Skin epidermis (tissue), 12 donors: ENCODE measurements around the gene GPATCH1.
"Not testable (repeated sequence)": the region's sequence is repeated elsewhere in the genome, so short reads cannot be mapped to it uniquely, and the experiment has no call there.

Experiments
- H3K27ac ChIP-seq, 21 experiments: fragments of 200-600 bp; sonication (generic) in 11 of 21; one replicate each; pipeline ENCODE4 v1.5.0; 2020; ENCODE audit warnings: mild to moderate bottlenecking in 3 of 21, inconsistent platforms in 2 of 21, moderate library complexity in 2 of 21
- H3K4me3 ChIP-seq, 7 experiments: fragments of 200-600 bp; sonication (generic) in 2 of 7; one replicate each; pipeline ENCODE4 v1.5.0; 2020; ENCODE audit warnings: inconsistent platforms in 2 of 7, mild to moderate bottlenecking in 2 of 7, moderate library complexity in 1 of 7

Gene GPATCH1

DNA sequence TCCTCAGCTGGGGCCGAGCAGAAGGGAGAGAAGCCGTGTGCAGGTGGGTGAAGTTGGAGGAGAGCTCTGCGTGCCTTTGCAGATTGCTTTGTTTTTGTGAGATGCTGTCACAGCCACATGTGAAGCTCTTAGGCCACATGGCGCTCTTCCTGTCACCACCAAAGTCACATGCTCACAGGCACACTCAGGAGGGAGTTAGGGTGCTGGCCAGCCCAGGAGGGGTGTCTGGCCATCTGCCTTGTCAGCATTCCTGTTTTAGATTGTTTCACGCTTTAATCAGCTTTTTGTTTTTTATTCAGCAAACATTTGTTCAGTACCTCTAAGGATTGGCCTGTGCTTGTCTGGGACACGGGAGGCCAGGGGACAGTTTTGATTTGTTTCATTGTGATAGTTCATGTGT is 21.9 kb downstream of the GPATCH1 start:
- no peak overlapping the region for H3K27ac ChIP-seq
- no peak overlapping the region for H3K4me3 ChIP-seq

DNA sequence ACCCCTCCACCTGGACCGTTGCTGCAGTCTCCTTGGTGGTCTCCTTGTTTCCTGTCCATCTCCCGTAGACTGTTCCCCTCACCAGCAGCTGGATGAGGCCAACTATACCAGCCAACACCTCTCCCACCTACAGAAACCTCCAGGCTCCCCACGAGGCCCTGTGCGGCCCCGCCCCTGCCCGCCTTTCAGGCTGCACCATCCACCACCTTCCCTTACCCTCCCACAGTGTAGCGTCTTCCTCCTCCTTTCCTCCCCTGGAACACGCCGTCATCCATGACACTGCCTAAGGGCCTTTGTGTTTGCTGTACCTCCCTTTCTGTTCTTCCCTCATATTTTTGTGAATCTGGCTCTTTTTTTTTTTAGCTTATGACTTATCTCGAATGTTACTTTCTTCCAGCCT is 27.2 kb downstream of the GPATCH1 start:
- Histone ChIP-seq H3K4me3 (no peak overlapping the region), H3K27ac (no peak overlapping the region)

DNA sequence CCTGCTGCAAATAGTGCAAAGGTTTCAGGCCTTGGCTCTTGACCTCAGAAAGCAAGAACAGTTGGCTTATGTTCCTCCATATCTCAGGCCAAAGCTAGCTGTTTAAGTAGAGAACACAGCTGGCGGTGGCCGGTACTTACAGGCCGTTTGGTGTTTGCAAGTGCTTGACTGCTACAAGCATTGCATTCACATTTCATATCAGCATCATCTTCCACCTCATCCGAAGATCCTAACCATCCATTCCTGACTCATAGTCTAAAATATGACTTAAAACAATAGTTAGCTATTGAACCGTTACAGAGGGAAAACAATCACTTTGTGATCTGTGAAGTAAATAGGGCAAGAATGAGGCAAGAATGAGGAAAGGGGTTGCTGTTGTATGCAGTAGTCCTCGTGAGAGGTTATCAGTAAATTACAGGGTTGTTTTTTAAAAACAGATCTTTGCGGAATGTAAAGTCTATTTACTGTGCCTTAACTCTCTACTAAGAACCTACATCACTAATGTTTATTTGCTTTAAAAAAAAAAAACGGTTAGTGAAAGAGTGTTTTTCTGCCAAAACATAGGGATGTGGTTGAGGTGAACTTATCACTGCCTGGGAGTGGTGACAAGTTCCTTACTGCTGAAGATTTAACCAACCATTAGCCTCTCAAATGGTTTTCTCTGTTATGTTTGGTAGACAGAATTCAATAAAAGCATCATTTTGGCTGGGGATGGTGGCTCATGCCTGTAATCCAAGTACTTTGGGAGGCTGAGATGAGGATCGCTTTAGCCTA is 29.3 kb downstream of the GPATCH1 start:
- no peak overlapping the region for H3K27ac ChIP-seq
- H3K4me3 ChIP-seq = no peak overlapping the region

DNA sequence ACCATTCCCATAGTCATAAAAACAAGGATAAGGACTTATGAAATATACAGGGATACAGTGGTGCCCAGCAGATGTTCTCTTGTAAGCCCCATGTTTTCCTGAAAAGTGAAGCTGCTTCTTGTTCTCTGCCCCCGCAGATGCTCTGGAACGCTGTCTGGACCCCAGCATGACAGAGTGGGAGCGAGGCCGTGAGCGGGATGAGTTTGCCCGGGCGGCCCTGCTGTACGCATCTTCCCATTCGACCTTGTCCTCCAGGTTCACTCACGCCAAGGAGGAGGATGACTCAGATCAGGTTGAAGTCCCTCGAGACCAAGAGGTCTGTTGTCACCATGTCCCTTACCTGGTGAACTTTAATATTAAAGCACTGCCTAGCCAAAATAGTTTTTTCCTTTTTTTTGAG is 30.6 kb downstream of the GPATCH1 start:
- Histone ChIP-seq H3K4me3 (no peak overlapping the region), H3K27ac (no peak overlapping the region)

DNA sequence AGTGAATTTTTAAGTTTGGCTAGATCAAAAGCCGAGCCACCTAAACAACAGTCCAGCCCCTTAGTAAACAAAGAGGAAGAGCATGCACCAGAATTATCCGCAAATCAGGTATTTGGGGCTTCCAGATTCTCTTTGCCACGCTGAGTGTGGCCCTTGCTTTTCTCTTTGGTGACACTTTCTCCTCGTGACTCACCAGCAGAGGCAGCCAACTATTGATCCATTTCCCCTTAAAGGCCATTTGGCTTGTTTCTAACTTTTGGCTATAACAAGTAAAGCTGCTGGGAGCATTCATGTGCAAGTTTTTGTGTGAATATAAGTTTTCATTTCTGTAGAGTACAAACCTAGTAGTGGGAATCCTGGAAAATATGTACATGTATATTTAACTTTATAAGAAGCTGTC is 33.3 kb downstream of the GPATCH1 start:
- Histone ChIP-seq H3K4me3 (no peak overlapping the region), H3K27ac (no peak overlapping the region)

DNA sequence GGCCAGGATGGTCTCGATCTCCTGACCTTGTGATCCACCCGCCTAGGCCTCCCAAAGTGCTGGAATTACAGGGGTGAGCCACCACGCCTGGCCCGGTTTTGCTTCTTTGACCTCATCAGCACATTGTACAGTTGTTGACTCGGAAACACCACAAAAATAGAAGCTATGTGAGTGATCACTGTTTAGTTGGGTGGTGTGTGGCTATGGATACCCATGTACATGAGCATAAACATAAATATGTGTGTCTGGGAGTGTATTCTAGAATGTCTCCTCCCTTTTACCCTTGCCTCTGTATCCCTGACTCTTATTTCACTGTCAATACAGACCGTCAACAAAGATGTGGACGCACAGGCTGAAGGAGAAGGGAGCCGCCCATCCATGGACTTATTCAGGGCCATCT is 36.5 kb downstream of the GPATCH1 start:
- Histone ChIP-seq H3K4me3 (no peak overlapping the region), H3K27ac (no peak overlapping the region)

DNA sequence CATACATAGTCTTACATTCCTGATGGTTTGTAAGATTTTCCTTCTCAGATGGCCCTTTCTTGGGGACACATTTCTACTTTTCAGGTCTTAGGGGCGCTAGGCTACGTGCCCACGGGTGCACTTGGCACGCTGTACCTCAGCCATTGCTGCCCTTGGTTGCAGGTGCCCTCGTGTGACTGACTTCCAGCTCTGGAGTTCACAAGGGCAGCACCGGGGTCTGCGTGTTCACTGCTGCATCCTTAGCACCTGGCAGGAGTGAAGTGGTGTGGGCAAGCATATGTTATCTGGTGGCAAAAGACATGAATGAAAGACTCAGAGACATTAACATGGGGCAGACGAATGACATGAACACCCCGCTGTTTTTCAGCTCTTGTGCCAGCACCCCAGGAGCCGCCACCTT is 37.7 kb downstream of the GPATCH1 start:
- Histone ChIP-seq H3K27ac (no peak overlapping the region), H3K4me3 (no peak overlapping the region)

DNA sequence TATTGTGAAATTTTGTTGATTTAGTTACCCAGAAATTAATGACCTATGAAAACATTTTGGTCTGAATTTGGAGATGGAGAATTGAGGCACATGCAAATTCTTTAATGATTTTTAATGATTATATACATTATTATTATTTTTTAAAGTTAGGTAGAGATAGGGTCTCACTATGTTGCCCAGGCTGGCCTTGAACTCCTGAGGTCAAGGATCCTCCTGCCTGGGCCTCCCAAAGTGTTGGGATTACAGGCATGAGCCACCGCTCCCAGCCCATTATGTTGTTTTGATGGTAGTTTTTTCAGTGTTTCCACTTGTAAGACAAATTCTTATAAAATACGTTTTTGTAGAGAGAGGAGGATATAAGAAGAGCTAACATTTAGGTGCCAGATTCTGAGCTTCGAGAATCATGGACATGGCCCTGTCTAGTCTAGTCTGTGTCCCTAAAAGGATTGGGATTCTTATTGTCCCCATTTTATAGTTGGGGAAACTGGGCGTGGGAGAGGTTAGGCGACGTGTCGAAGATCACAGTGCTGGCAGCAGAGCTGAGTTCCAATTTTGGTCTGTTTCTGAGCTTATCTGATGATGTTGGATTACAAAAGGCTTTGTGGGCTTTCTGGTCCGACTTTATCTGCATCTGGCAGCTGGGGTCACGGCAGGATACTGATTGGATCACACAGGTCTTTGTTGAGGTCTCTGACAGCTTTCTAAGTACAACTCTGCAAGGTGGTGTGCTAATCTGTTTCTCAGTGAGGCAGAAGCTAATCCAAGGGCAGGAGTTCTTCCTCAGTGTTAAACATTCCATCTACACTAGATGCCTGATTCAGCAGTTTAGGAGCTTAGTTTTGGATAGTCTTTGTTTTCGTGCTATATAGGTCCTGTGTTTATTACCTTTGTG is 43.5 kb downstream of the GPATCH1 start:
- H3K4me3 ChIP-seq = no peak overlapping the region
- H3K27ac ChIP-seq = no peak overlapping the region

DNA sequence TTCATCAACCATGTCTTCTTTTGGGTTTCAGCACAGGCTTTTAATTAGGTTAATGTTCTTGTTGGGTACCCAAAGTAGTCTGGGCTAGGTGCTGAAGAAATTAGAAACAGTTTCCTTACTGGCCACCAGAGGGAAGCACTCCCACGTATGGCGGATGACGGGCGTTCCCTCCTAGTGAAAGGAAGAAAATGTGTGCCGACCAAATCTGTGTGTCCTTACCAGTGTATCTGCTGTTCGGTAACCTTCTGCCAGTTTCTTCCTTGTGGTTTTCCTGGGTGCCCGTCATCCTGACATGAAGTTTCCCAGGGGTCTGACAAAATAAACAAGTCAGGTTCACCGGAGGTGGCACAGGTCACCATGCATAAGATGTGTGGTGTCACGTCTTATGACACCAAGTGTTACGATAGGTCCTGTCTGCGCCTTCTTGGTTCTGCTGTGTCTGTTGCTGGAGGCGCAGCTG is 45.0 kb downstream of the GPATCH1 start:
- no peak overlapping the region for H3K27ac ChIP-seq
- no peak overlapping the region for H3K4me3 ChIP-seq

DNA sequence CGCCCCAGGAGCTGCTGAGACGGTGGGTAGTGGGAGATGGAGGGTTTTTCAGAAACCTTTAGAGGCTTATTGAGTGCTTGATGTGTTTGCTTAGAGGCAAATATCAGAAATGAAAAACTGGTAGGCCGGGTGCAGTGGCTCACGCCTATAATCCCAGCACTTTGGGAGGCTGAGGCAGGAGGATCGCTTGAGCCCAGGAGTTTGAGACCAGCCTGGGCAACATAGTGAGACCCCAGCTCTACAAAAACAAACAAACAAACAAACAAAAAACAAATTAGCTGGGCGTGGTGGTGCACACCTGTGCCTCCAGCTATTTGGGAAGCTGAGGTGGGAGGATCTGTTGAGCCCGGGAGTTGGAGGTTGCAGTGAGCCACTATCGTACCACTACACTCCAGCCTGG is 45.7 kb downstream of the GPATCH1 start:
- H3K4me3 ChIP-seq, H3K27ac ChIP-seq: not testable (repeated sequence)

DNA sequence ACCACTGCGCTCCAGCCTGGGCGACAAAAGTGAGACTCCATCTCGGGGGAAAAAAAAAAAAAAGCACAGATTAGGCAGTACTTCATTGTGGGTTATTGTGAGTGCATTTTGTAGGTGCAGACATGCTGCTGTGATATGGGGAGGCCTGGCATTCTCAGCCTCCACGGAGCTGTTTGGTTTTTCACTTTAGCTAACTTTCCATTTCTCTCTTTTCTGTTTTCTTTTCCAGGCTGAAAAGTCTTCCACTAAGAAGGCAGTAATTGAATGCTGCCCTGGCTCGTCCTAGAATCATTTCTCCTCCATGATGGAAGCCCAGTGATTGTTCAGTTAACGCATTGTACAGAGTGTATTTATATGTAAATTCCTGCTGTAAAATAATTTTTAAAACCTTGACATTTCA is 48.9 kb downstream of the GPATCH1 start:
- Histone ChIP-seq H3K27ac (no peak overlapping the region), H3K4me3 (no peak overlapping the region)

DNA sequence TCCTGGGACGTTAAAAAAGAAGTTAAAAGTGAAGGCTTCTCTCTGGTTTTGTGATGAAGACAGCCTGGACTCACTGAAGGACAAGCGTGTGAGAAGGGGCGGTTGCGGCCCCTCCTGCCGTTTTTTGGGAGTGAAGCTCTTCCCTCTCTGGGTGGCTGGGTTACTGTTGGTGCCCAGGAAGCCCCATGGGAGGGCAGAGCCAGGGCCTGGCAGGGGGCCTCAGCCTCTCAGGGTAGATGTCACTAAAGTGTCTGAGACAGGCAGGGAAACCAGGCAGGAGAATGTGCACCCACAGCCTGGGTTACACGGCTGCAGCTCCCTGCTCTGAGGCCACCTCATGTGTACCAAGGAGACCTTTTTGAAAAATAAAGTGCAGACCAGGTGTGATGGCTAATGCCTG is 49.5 kb downstream of the GPATCH1 start:
- no peak overlapping the region for H3K4me3 ChIP-seq
- no peak overlapping the region for H3K27ac ChIP-seq

DNA sequence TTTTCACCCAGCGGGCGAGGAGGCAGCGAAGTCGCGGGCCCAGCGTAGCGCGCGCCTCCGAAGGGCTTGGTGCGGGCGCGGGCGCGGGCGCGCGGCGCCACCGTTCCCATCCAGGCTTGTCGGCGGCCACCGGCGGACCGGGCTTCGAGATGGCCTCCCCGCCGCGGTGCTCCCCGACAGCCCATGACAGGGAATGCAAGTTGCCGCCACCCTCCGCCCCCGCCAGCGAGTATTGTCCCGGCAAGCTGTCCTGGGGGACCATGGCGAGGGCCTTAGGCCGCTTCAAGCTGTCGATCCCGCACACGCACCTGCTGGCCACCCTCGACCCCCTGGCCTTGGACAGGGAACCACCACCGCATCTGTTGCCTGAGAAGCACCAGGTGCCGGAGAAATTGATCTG is 51.0 kb downstream of the GPATCH1 start, which contains the start of gene WDR88:
TSS of gene WDR88 (plus strand) at position 94 of the 400 bp plus-strand sequence. CDS start at position 150, 56 bp downstream.
- no peak within 1 kb of the TSS for H3K27ac ChIP-seq
- no peak within 1 kb of the TSS for H3K4me3 ChIP-seq

DNA sequence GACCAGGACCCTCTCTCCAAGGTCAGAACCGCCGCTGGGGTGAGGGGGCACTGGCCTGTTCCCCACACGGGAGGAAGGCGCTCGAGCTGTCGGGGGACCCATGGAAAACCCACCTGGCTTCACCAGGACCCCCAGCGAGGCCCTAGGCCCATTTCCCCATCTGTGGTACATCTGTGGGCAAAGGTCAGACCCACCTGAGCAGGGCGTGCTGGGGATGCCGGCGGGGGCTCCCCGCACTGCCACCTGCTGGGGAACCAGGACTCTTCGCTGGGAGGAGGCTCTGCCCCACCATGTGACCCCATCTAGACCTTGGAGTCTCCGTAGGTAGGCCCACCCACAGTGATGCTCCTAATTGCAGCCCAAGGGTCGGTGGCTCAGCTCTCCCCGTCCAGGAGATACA is 51.4 kb downstream of the GPATCH1 start:
- Histone ChIP-seq H3K4me3 (no peak overlapping the region), H3K27ac (no peak overlapping the region)

DNA sequence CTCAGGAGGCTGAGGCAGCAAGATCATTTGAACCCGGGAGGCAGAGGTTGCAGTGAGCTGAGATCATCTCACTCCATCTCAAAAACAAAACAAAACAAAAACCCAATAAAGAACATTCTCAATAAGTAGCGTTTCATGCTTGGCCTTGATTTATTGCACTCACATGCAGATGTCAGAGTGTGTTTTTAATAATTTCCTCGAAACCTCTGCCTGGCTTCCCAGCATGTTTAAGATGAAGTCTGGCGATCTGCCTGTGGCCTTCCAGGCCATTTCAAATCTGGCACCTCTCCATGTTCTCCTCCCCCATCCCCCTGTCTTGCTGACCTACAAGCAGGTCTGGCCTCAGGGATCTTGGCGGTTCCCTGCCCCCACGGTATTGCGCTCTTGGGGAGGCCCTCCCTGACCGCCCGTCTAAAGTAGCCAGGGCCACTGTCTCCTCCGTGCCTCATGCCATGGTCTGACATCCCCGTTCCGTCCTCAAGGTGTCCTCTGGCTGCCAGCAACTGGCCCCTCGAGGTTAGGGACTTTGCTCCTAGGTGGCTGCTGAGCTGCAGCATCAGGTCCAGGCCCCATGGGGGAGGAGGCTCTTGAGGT is 52.6 kb downstream of the GPATCH1 start:
- no peak overlapping the region for H3K27ac ChIP-seq
- no peak overlapping the region for H3K4me3 ChIP-seq

DNA sequence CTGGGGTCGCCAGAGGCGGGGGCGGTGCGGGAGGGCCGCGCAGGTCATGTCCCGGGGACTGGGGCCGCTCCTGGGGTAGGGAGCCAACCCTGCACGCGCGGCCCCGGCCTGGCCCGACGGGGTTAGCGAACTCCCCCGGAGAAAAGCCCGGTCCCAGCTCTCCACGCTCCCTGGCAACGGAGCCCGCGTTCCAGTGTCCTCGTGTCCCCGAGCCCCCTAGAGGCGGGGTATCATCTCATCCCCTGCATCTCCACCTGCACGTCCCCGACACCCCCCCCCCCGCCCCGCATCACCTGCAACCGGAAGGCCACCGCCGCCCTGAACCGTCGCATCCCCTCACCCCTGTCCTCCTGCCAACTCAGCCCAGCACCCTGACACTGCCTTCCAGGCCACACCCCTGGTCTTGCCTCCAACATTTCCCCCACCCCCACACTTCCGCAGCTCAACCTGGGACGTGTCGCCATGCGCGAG is 53.6 kb downstream of the GPATCH1 start:
- H3K4me3 ChIP-seq = no peak overlapping the region
- no peak overlapping the region for H3K27ac ChIP-seq

DNA sequence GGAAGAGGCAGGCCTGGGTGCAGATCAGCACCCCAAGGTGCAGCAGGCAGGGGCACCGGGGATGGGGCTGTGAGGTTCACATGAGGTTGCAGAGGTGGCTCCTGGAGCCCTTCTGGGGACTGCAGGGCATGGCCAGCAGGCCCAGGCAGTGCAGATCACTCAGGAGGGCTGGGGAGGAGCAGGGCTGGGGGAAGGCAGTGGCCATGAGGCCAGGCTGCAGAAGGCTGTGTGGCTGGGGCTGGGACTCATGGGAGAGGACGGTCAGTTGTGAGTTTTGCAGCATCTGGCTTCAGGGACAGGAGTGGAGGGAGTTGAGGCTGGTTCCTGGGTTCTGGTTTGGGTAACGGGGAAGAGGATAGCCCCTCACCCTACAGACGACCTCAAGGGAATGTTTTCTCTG is 58.2 kb downstream of the GPATCH1 start:
- Histone ChIP-seq H3K4me3 (no peak overlapping the region), H3K27ac (no peak overlapping the region)

DNA sequence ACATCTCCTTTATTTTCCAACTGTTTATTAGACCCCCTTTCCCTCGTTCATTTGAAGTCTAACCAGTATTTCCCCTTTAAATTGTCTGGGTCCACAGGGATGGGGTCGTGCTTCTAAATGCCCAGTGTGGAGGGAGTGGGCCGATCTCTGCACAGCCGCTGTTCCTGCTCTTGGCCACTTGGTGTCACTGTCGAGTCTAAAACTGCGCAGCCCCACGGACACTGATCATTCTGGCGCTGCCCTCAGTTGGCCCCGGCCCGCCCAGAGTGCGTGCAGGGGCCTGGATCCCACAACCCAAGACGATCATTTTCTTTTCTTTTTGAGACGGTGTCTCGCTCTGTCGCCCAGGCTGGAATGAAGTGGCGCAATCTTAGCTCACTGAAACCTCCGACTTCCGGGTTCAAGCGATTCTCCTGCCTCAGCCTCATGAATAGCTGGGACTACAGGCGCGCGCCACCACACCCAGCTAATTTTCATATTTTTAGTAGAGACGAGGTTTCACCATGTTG is 63.0 kb downstream of the GPATCH1 start:
- Histone ChIP-seq H3K4me3 (no peak overlapping the region), H3K27ac (no peak overlapping the region)

DNA sequence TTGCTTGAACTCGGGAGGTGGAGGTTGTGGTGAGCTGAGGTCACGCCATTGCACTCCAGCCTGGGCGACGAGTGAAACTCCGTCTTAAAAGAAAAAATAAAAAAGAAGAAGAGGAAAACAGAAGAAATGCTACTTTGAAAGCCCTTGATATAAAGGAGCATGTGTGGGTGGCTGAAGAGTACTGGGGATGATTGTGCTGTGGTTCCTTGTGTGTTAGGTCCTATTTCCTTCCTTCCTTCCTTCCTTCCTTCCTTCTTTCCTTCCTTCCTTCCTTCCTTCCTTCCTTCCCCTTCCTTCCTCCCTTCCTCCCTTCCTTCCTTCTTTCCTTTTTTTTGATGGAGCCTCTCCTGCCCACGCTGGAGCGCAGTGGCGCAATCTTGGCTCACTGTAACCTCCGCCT is 65.2 kb downstream of the GPATCH1 start:
- Histone ChIP-seq H3K4me3 (no peak overlapping the region), H3K27ac (no peak overlapping the region)

DNA sequence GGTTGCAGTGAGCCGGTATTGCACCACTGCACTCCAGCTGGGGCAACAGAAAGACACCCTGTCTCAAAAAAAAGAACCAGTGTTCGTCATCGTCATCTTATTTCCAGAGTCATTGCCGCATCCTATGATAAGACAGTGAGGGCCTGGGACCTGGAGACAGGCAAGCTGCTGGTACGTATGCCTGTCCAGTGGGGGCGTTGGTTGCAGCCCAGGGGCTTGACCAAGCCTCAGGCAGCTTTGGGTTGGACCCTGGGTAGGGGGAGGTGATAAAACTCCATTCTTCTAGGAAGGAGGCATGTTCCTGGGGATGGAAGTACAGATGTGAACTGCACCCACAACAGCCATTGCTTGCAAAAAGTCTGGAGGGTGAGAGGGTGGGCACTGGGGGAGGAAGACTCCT is 66.6 kb downstream of the GPATCH1 start:
- Histone ChIP-seq H3K27ac (no peak overlapping the region), H3K4me3 (no peak overlapping the region)
